ENCODE results near the gene ZNF488.
"Not testable (repeated sequence)": the region's sequence is repeated elsewhere in the genome, so short reads cannot be mapped to it uniquely, and the experiment has no call there.

ZNF488 gene

DNA sequence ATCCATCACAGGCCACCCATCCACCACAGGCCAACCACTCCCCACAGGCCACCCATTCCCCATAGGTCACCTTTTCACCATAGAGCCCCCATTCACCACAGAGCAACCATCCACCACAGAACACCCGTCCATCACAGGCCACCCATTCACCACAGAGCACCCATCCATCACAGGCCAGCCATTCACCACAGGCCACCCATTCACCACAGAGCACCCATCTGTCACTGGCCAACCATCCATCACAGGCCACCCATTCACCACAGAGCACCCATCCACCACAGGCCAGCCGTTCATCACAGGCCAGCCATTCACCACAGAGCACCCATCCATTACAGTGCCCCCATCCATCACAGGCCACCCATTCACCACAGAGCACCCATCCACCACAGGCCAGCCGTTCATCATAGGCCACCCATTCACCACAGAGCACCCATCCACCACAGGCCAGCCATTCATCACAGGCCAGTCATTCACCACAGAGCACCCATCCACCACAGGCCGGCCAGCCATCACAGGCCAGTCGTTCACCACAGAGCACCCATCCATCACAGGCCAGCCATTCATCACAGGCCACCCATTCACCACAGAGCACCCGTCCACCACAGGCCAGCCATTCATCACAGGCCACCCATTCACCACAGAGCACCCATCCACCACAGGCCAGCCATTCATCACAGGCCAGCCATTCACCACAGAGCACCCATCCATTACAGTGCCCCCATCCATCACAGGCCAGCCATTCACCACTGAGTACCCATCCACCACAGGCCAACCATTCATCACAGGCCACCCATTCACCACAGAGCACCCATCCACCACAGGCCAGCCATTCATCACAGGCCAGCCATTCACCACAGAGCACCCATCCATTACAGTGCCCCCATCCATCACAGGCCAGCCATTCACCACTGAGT lies 32.5 kb upstream of the ZNF488 start:
- not testable (repeated sequence) for H3K4me1 ChIP-seq (ENCODE audit: control insufficient read depth in 1 of 2, insufficient read depth in 2 of 2, low read length in 2 of 2); H3K4me3 ChIP-seq (ENCODE audit: low read depth in 1 of 2, low read length in 2 of 2); H3K36me3 ChIP-seq (ENCODE audit: control insufficient read depth in 1 of 2, insufficient read depth in 2 of 2, low read length in 2 of 2); H3K9me3 ChIP-seq (ENCODE audit: control insufficient read depth in 1 of 2, low read length in 2 of 2); H3K9ac ChIP-seq (ENCODE audit: low read depth in 1 of 2, low read length in 2 of 2); H3K27me3 ChIP-seq (ENCODE audit: control insufficient read depth in 1 of 2, insufficient read depth in 2 of 2, low read length in 2 of 2); H3K27ac ChIP-seq (ENCODE audit: low read depth, low read length)

DNA sequence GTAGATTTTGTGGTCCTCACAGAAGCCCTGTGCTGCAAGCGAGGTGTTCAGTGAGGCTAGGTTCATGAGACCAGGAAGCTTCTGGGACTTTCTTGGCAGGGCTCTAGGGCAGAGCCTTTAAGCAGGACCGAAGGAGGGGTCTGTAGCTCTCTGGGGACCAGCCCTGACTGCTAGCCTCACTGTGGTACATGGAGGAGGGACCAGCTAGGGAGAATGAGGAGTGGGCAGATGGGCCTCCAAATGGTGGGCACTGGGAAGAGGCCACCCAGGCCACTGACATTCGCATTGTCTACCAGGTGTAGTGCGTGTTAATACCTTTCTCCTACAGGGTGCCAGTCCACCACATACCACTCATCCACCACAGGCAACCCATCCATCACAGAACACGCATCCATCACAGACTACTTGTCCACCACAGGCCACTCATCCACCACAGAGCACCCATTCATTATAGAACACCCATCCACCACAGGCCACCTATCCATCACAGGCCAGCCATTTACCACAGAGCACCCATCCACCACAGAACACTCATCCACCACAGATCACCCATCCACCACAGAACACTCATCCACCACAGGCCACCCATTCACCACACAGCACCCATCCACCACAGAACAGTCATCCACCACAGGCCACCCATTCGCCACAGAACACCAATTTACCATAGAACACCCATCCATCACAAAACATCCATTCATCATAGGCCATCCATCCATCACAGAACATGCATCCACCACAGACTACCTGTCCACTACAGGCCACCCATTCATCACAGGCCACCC lies 31.6 kb upstream of the ZNF488 start:
- Histone ChIP-seq H3K9me3 (ENCODE audit: control insufficient read depth in 1 of 2, low read length in 2 of 2) (no peaks in the 10 kb centered on the region), H3K27me3 (ENCODE audit: control insufficient read depth in 1 of 2, insufficient read depth in 2 of 2, low read length in 2 of 2) (no peaks in the 10 kb centered on the region), H3K36me3 (ENCODE audit: control insufficient read depth in 1 of 2, insufficient read depth in 2 of 2, low read length in 2 of 2) (no peaks in the 10 kb centered on the region), H3K4me3 (ENCODE audit: low read depth in 1 of 2, low read length in 2 of 2) (no peak overlapping the region), H3K4me1 (ENCODE audit: control insufficient read depth in 1 of 2, insufficient read depth in 2 of 2, low read length in 2 of 2) (no peaks in the 10 kb centered on the region), H3K9ac (ENCODE audit: low read depth in 1 of 2, low read length in 2 of 2) (no peak overlapping the region), H3K27ac (ENCODE audit: low read depth, low read length) (no peak overlapping the region)

DNA sequence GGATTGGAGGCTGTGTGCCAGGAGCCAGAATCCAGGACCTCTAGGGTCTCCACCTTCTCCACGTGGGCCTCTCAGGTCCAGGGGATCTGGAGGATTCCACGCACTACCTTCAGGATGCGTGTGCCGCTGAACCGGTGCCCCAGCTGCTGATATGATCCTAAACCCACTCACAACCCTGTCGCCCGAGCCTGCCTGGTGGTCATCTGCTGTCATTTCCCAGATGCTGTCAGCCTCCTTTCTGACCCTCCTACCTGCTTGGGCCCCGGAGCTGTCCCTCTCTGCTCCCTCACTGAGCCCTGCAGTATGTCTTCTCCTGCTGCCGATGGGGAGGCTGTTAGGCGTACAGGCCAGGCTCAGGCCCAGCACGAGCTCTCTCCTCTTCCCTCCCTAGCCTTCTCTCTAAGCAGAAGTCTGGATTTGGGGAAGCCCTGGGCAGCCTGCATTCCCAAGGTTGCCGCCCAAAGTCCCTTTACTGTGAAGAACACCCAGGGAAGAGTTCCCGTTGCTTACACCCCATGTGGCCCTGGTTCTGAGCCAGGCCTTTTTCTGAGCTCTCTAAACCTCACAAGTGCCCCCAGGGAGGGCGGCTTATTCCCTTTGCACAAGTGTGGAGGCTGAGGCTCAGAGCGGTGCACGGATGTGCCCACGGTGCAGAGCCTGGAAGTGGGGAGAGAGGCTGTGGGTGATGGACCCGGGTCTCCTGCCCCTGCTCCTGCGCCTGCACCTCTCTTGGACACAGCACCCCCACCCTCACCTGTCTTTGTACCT lies 30.8 kb upstream of the ZNF488 start:
- H3K27ac ChIP-seq (ENCODE audit: low read depth, low read length): no peak overlapping the region
- no peaks in the 10 kb centered on the region for H3K36me3 ChIP-seq (ENCODE audit: control insufficient read depth in 1 of 2, insufficient read depth in 2 of 2, low read length in 2 of 2)
- H3K4me1 ChIP-seq (ENCODE audit: control insufficient read depth in 1 of 2, insufficient read depth in 2 of 2, low read length in 2 of 2): peaks cover 0 to 4% of the 10 kb centered on the region in 2 donors
- no peak overlapping the region for H3K9ac ChIP-seq (ENCODE audit: low read depth in 1 of 2, low read length in 2 of 2)
- H3K27me3 ChIP-seq (ENCODE audit: control insufficient read depth in 1 of 2, insufficient read depth in 2 of 2, low read length in 2 of 2): no peaks in the 10 kb centered on the region
- H3K4me3 ChIP-seq (ENCODE audit: low read depth in 1 of 2, low read length in 2 of 2): no peak overlapping the region
- no peaks in the 10 kb centered on the region for H3K9me3 ChIP-seq (ENCODE audit: control insufficient read depth in 1 of 2, low read length in 2 of 2)

DNA sequence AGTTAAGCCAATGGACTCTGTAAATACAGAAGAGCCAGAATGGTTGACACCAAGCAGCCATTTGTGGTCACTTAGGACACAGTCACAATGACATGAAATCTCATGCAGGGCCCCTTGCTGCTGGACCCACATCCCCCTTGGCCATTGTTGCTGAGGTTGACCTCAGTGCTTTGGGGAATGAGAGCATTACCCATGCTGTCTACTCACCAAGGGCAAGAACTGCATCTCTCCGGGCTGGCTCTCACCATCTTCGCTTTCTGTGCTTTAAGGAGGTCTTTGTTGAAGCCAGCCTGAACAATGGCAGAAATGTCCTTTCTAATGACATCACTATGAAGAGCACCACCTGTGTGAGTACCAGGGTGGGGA lies 30.1 kb upstream of the ZNF488 start:
- no peaks in the 10 kb centered on the region for H3K9me3 ChIP-seq (ENCODE audit: control insufficient read depth in 1 of 2, low read length in 2 of 2)
- H3K4me3 ChIP-seq (ENCODE audit: low read depth in 1 of 2, low read length in 2 of 2): no peak overlapping the region
- H3K9ac ChIP-seq (ENCODE audit: low read depth in 1 of 2, low read length in 2 of 2): no peak overlapping the region
- H3K36me3 ChIP-seq (ENCODE audit: control insufficient read depth in 1 of 2, insufficient read depth in 2 of 2, low read length in 2 of 2): no peaks in the 10 kb centered on the region
- H3K27ac ChIP-seq (ENCODE audit: low read depth, low read length): no peak overlapping the region
- no peaks in the 10 kb centered on the region for H3K27me3 ChIP-seq (ENCODE audit: control insufficient read depth in 1 of 2, insufficient read depth in 2 of 2, low read length in 2 of 2)
- peaks cover 0 to 5% of the 10 kb centered on the region in 2 donors for H3K4me1 ChIP-seq (ENCODE audit: control insufficient read depth in 1 of 2, insufficient read depth in 2 of 2, low read length in 2 of 2)

DNA sequence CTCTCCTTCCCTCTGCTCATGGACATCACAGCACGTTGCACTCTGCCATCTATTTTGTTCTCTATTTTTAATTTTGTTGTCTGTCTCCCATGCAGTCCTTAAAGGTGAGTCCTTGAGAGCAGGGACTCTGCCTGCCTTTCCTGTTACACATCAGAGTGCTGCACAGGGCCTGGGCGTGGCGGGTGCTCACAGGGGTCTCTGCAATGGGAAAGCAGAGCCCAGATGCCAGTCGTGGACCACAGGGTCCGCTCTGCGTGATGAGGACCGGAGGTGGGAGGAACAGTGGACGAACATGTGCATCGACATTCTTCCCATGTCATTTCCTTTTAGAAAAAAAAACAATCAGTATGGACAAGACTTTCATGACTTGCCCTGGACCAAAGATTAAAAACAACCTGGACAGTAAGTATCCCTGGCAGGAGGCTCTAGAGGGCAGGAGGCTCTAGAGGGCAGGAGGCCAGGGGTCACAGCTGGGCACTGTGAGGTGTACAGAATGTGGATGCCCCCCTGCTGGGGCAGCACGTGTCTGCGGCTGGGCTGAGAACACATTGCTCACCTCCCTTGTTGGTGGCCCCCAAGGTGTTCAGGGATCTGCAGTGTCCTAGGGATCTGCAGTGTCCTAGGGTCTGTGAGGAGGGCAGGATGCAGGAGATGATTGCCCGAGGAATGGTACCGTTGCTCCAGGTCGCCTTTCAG lies 29.6 kb upstream of the ZNF488 start:
- H3K4me3 ChIP-seq (ENCODE audit: low read depth in 1 of 2, low read length in 2 of 2): no peak overlapping the region
- H3K27me3 ChIP-seq (ENCODE audit: control insufficient read depth in 1 of 2, insufficient read depth in 2 of 2, low read length in 2 of 2): no peaks in the 10 kb centered on the region
- H3K27ac ChIP-seq (ENCODE audit: low read depth, low read length): no peak overlapping the region
- no peak overlapping the region for H3K9ac ChIP-seq (ENCODE audit: low read depth in 1 of 2, low read length in 2 of 2)
- no peaks in the 10 kb centered on the region for H3K36me3 ChIP-seq (ENCODE audit: control insufficient read depth in 1 of 2, insufficient read depth in 2 of 2, low read length in 2 of 2)
- H3K4me1 ChIP-seq (ENCODE audit: control insufficient read depth in 1 of 2, insufficient read depth in 2 of 2, low read length in 2 of 2): peaks cover 0 to 5% of the 10 kb centered on the region in 2 donors
- H3K9me3 ChIP-seq (ENCODE audit: control insufficient read depth in 1 of 2, low read length in 2 of 2): no peaks in the 10 kb centered on the region

DNA sequence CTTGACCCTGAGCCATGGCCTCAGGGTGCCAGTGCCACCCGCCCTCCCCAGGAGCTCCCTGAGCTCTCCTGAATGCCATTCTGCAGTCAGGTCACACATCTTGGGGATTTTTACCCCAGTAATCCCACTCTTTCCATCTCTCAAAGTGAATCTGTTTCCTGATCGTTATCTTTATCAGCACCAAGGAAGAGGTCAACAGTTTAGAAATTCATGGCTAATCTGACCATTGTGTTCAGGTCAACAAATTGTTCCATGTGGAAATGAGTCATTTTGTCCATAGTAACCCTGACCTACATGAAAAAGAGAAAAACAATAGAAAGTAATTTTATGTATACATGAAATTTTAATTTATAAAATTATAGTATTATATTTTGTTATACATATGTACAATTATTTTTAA lies 28.8 kb upstream of the ZNF488 start:
- no peaks in the 10 kb centered on the region for H3K9me3 ChIP-seq (ENCODE audit: control insufficient read depth in 1 of 2, low read length in 2 of 2)
- H3K27me3 ChIP-seq (ENCODE audit: control insufficient read depth in 1 of 2, insufficient read depth in 2 of 2, low read length in 2 of 2): no peaks in the 10 kb centered on the region
- no peaks in the 10 kb centered on the region for H3K36me3 ChIP-seq (ENCODE audit: control insufficient read depth in 1 of 2, insufficient read depth in 2 of 2, low read length in 2 of 2)
- no peak overlapping the region for H3K27ac ChIP-seq (ENCODE audit: low read depth, low read length)
- no peak overlapping the region for H3K9ac ChIP-seq (ENCODE audit: low read depth in 1 of 2, low read length in 2 of 2)
- H3K4me3 ChIP-seq (ENCODE audit: low read depth in 1 of 2, low read length in 2 of 2): no peak overlapping the region
- H3K4me1 ChIP-seq (ENCODE audit: control insufficient read depth in 1 of 2, insufficient read depth in 2 of 2, low read length in 2 of 2): peaks cover 0 to 5% of the 10 kb centered on the region in 2 donors

DNA sequence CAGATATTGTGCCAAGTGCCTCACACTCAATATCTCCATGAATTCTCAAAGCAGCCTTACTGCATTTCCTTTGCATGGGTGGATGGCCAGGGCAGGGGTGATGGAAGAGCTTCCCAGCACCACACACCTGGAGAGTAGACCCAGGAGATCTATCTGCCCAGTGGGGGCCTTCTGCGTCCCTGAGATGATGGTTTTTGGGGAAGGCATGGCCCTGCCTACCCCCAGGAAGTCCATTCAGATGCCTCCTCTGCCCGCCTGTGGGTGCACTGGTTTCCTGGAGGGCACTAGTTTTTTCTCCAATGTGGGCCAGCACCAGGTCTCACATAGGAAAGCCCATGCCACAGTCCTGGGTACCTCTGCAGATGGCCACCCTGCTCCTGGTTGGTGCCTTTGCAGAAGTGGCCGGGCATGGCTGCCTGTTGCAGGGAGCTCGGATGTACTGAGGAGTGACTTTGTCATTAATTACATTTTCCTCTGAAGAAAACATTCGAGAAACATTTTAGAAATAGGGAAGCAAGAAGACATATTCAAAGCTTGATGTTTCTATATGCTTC lies 28.2 kb upstream of the ZNF488 start:
- no peaks in the 10 kb centered on the region for H3K36me3 ChIP-seq (ENCODE audit: control insufficient read depth in 1 of 2, insufficient read depth in 2 of 2, low read length in 2 of 2)
- H3K27ac ChIP-seq (ENCODE audit: low read depth, low read length): no peak overlapping the region
- peaks cover 5 to 9% of the 10 kb centered on the region in 2 donors for H3K4me1 ChIP-seq (ENCODE audit: control insufficient read depth in 1 of 2, insufficient read depth in 2 of 2, low read length in 2 of 2)
- H3K27me3 ChIP-seq (ENCODE audit: control insufficient read depth in 1 of 2, insufficient read depth in 2 of 2, low read length in 2 of 2): no peaks in the 10 kb centered on the region
- no peak overlapping the region for H3K9ac ChIP-seq (ENCODE audit: low read depth in 1 of 2, low read length in 2 of 2)
- H3K4me3 ChIP-seq (ENCODE audit: low read depth in 1 of 2, low read length in 2 of 2): no peak overlapping the region
- H3K9me3 ChIP-seq (ENCODE audit: control insufficient read depth in 1 of 2, low read length in 2 of 2): no peaks in the 10 kb centered on the region

DNA sequence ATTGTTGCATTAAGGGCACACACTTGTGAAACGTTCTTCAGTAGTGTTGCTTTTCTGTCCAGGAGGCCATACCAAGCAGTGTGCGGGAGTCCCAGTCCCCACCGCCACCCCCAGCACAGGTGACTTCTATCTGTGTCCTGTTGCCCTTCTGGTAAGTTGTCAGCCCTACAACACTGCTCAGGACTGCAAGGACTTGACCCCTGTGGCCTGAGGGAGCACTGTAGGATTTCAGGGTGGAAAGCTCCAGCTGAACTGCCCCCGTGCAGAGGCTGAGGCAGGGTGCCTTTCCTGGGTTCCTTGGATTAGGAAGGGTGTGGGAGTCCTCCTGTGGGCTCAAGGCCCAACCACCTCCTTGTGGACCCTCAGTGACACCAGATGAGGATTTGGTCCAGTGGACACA lies 26.8 kb upstream of the ZNF488 start:
- Histone ChIP-seq H3K4me1 (ENCODE audit: control insufficient read depth in 1 of 2, insufficient read depth in 2 of 2, low read length in 2 of 2) (peaks cover 15 to 20% of the 10 kb centered on the region in 2 donors), H3K4me3 (ENCODE audit: low read depth in 1 of 2, low read length in 2 of 2) (no peak overlapping the region), H3K9ac (ENCODE audit: low read depth in 1 of 2, low read length in 2 of 2) (no peak overlapping the region), H3K9me3 (ENCODE audit: control insufficient read depth in 1 of 2, low read length in 2 of 2) (no peaks in the 10 kb centered on the region), H3K36me3 (ENCODE audit: control insufficient read depth in 1 of 2, insufficient read depth in 2 of 2, low read length in 2 of 2) (no peaks in the 10 kb centered on the region), H3K27me3 (ENCODE audit: control insufficient read depth in 1 of 2, insufficient read depth in 2 of 2, low read length in 2 of 2) (no peaks in the 10 kb centered on the region), H3K27ac (ENCODE audit: low read depth, low read length) (no peak overlapping the region)

DNA sequence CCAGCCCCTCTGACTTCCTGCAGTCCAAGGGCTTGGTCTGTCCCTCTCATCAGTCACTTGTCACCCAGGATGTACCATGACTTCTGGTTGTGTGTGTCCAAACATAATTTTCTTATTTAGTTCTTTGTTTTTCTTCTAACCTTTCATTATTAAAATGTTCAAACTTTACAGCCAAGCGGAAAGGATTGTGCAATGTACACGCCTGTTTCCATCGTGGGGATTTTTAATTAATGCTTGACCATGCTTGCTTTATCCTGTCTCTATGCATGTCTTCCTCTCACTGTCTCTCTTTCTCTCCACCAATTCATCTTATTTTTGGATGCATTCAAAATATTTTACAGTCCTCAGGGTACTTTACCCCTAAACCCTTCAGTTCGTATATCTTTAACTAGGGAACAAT lies 26.2 kb upstream of the ZNF488 start:
- no peak overlapping the region for H3K9ac ChIP-seq (ENCODE audit: low read depth in 1 of 2, low read length in 2 of 2)
- H3K36me3 ChIP-seq (ENCODE audit: control insufficient read depth in 1 of 2, insufficient read depth in 2 of 2, low read length in 2 of 2): no peaks in the 10 kb centered on the region
- no peak overlapping the region for H3K4me3 ChIP-seq (ENCODE audit: low read depth in 1 of 2, low read length in 2 of 2)

More for the DNA sequence above, 26.2 kb upstream of the ZNF488 start:
- Histone ChIP-seq H3K27me3 (ENCODE audit: control insufficient read depth in 1 of 2, insufficient read depth in 2 of 2, low read length in 2 of 2) (no peaks in the 10 kb centered on the region), H3K27ac (ENCODE audit: low read depth, low read length) (no peak overlapping the region), H3K4me1 (ENCODE audit: control insufficient read depth in 1 of 2, insufficient read depth in 2 of 2, low read length in 2 of 2) (peaks cover 17 to 20% of the 10 kb centered on the region in 2 donors), H3K9me3 (ENCODE audit: control insufficient read depth in 1 of 2, low read length in 2 of 2) (no peaks in the 10 kb centered on the region)

All from duodenal mucosa (tissue), 2 donors.